ENCODE results near the gene PLPPR5. TPM values are rescaled to one million over a fixed set of nuclear protein-coding genes. Genes with fewer than 3 reads are reported as not detected.

Gene PLPPR5
- total and polyA plus RNA-seq, 9 of the 15 experiments (the other 6 are each of a cell fraction or from before 2014, with no cell fraction given): not detected

DNA sequence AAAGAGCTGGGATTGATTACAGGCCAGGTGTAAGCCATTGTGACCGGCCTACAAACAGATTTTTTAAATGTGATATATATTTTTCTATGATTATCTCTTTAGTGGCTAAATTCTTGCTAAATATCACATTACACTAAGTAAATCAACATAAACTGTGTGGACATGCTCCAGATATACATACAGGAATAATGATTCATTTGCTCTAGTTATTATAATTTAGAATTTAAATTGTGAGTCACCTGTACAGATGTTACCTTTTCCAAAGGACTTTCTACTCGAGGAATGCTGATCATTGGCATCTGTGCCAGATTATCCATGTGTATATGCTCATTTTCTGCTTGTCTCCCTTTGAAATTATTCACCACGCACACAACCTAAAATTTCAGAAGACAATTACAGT lies 90.1 kb downstream of the PLPPR5 start:
- intact Hi-C loops (cut with micrococcal nuclease): no loop called here
- FAIRE-seq: no peak
- ChIA-PET CTCF (ENCODE audit: low intra/inter-chr PET ratio) (no interaction called here), POLR2A (no interaction called here)
- no peak overlapping the region for H3K4me2 ChIP-seq (ENCODE audit: insufficient read depth, low read length)
- no peak overlapping the region for H3K9ac ChIP-seq (ENCODE audit: insufficient read depth in 1 of 2, low read depth in 2 of 2, low read length in 2 of 2)
- no TSS peak for BruUV-seq (replicated peaks)
- no peak overlapping the region for H3K4me3 ChIP-seq
- no peaks in the 10 kb centered on the region; the same call in 1 of the 2 replicates for H3K9me3 ChIP-seq (replicated peaks; ENCODE audit: control insufficient read depth, insufficient read depth, low read depth, low read length)
- no peaks in the 10 kb centered on the region for H3K27me3 ChIP-seq (ENCODE audit: control insufficient read depth in 2 of 2, insufficient read depth in 2 of 2, low read length in 2 of 2)
- no peak for DNase-seq (ENCODE audit: extremely low read depth in 1 of 4, low spot score in 3 of 4)
- no peaks in the 10 kb centered on the region for H3K36me3 ChIP-seq (ENCODE audit: control insufficient read depth, insufficient read depth, low read length)
- no peak overlapping the region for H3K27ac ChIP-seq (ENCODE audit: extremely low read depth, low read depth, low read length)
- no peaks in the 10 kb centered on the region for H3K9me1 ChIP-seq (ENCODE audit: control insufficient read depth, insufficient read depth, low read length)
- no peak overlapping the region for H2AFZ ChIP-seq (ENCODE audit: low read depth, low read length)
- no peaks in the 10 kb centered on the region for H4K20me1 ChIP-seq (replicated peaks; ENCODE audit: control insufficient read depth, insufficient read depth, low read length)
- in situ Hi-C loops (cut with MboI): no loop called here
- WGBS (ENCODE audit: insufficient coverage, low coverage, missing lambda C conversion rate): 1% methylated on average over 3 of the region's 3 CpGs
- TF ChIP-seq FOXA3 (CRISPR knock-in tag; conservative IDR thresholded peaks at IDR 0.05 in 1 of 2, IDR thresholded peaks at IDR 0.05 in 1 of 2): no peak
- no peak for TF ChIP-seq GTF2F1 (IDR thresholded peaks at IDR 0.05; ENCODE audit: low read depth, low read length)
- TF ChIP-seq E2F5 (CRISPR knock-in tag; IDR thresholded peaks at IDR 0.05): no peak
- no peak for TF ChIP-seq NRF1 (conservative IDR thresholded peaks at IDR 0.05 in 1 of 2, IDR thresholded peaks at IDR 0.05 in 1 of 2)
- TF ChIP-seq HIVEP1 (CRISPR knock-in tag; IDR thresholded peaks at IDR 0.05): no peak
- TF ChIP-seq, protein P1, sequence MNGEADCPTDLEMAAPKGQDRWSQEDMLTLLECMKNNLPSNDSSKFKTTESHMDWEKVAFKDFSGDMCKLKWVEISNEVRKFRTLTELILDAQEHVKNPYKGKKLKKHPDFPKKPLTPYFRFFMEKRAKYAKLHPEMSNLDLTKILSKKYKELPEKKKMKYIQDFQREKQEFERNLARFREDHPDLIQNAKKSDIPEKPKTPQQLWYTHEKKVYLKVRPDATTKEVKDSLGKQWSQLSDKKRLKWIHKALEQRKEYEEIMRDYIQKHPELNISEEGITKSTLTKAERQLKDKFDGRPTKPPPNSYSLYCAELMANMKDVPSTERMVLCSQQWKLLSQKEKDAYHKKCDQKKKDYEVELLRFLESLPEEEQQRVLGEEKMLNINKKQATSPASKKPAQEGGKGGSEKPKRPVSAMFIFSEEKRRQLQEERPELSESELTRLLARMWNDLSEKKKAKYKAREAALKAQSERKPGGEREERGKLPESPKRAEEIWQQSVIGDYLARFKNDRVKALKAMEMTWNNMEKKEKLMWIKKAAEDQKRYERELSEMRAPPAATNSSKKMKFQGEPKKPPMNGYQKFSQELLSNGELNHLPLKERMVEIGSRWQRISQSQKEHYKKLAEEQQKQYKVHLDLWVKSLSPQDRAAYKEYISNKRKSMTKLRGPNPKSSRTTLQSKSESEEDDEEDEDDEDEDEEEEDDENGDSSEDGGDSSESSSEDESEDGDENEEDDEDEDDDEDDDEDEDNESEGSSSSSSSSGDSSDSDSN (IDR thresholded peaks at IDR 0.05; ENCODE audit: borderline replicate concordance in 1 of 2, low read depth in 2 of 2, low read length in 2 of 2): no peak
- no peak for TF ChIP-seq NR1H2 (CRISPR knock-in tag; IDR thresholded peaks at IDR 0.05)
- no peak for TF ChIP-seq MED1 (CRISPR knock-in tag; IDR thresholded peaks at IDR 0.05; ENCODE audit: borderline replicate concordance)
- no peak for TF ChIP-seq NELFE (IDR thresholded peaks at IDR 0.05; ENCODE audit: insufficient read depth, insufficient read length)
- no peak for TF ChIP-seq PRPF4 (IDR thresholded peaks at IDR 0.05; ENCODE audit: insufficient read depth, low read depth, low read length, poor library complexity, severe bottlenecking)
- TF ChIP-seq NFXL1 (CRISPR knock-in tag; IDR thresholded peaks at IDR 0.05): no peak
- no peak for TF ChIP-seq ZNF408 (CRISPR knock-in tag; IDR thresholded peaks at IDR 0.05; ENCODE audit: low read depth)
- TF ChIP-seq POLR2AphosphoS2 (IDR thresholded peaks at IDR 0.05; ENCODE audit: low read length): no peak
- no peak for TF ChIP-seq CBX2 (IDR thresholded peaks at IDR 0.05; ENCODE audit: insufficient read depth, low read length, poor library complexity, severe bottlenecking)
- TF ChIP-seq ZNF561 (CRISPR knock-in tag; conservative IDR thresholded peaks at IDR 0.05): no peak
- TF ChIP-seq EP300 (IDR thresholded peaks at IDR 0.05; ENCODE audit: low read length): no peak
- TF ChIP-seq PTBP1 (IDR thresholded peaks at IDR 0.05; ENCODE audit: low read depth, low read length): no peak
- no peak for ATAC-seq
- no peaks in the 10 kb centered on the region for H3K79me2 ChIP-seq (ENCODE audit: control insufficient read depth, insufficient read depth, low read length)
- H3K4me1 ChIP-seq (replicated peaks in 1 of 2; ENCODE audit: control insufficient read depth in 2 of 2, insufficient read depth in 2 of 2, low read length in 2 of 2): no peaks in the 10 kb centered on the region
